HFF-Myc (cell line): ENCODE data around the gene ZNF385B.

ENCODE experiments used
- DNase-seq: peaks from one replicate; pipeline ENCODE4 v3.0.0-alpha.2; 2011; ENCODE audit warnings: low read depth; ENCODE audit errors: extremely low read depth
- H3K4me3 ChIP-seq: replicated peaks from 2 replicates; pipeline ENCODE4 v1.5.1; 2011; ENCODE audit warnings: low read depth, mild to moderate bottlenecking, control low read depth, low read length
- CTCF ChIP-seq: IDR thresholded peaks from 2 replicates; pipeline ENCODE4 v1.5.1; 2012; ENCODE audit warnings: mild to moderate bottlenecking, low read depth, low read length, control low read depth; ENCODE audit errors: missing control alignments

The ZNF385B gene

DNA sequence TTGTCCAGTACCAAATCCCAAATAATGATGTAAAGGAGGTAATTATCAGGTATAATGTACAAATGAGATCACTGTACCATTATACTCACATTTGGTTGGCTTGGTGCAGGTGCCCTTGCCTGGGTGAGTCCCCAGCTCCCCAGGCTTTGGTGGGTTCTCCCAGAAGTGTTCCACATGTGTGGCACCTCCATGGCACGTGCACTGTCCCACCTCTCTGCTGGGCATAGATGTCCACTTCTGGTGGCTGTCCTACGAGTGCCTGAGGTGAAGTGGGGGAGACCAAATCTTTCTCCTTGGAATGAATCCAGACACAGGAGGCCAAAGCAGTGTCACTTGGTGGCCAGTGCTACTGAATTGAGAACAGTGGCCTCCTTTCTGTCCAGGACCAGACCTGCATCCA lies 434.3 kb downstream of the ZNF385B start:
- no peak for TF ChIP-seq CTCF
- DNase-seq = no peak
- H3K4me3 ChIP-seq = no peak overlapping the region

GRCh38 chr2:179424571-179424970 lies 436.8 kb downstream of the ZNF385B start:
- H3K4me3 ChIP-seq = no peak overlapping the region
- DNase-seq = no peak
- no peak for TF ChIP-seq CTCF

GRCh38 chr2:179422037-179422643 lies 439.3 kb downstream of the ZNF385B start:
- DNase-seq = peak; percentile 25
- TF ChIP-seq CTCF = peak; percentile 84
- H3K4me3 ChIP-seq = no peak overlapping the region

GRCh38 chr2:179417436-179417949 lies 443.9 kb downstream of the ZNF385B start:
- no peak overlapping the region for H3K4me3 ChIP-seq
- no peak for DNase-seq
- TF ChIP-seq CTCF = no peak

GRCh38 chr2:179412112-179412511 lies 449.3 kb downstream of the ZNF385B start:
- no peak for TF ChIP-seq CTCF
- no peak for DNase-seq
- no peak overlapping the region for H3K4me3 ChIP-seq

DNA sequence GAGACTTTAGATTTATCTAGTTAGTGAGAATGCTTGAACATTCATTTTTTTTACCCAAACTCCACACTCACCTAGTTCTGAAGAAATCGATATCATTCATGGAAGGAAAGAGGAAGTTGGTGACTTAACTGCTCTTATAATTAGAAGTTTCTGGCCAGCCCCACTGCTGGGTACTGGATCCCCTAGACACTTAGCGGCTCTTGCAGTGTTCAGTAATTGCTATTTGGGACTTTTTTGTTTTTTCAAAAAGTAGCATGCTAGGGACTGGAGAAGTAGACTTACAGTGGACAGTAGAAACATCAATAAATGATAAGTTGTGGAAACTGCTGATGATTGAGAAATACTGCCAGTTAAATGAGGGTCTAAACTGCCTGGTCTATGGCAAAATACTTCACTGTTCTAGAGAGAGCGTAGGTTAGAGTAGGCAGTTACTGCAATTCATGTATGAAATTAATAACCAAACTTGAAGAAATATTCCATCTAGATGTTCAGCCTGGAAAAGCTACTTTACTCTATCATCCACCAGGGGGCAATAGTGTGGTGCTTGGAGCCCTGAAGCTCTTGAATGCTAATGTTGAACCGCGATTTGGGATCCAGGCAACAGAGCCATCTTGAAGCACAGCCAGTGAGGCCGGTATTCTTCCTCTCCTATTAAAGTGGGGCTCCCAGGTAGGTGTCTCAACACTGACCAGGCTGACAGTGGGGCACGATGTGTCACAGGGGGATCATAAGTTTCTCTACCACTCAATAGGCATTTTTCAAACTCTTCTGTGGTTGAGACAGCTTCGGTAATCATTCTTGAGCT lies 450.7 kb downstream of the ZNF385B start:
- peak; percentile 80 for TF ChIP-seq CTCF
- no peak overlapping the region for H3K4me3 ChIP-seq
- DNase-seq = peak; percentile 39

GRCh38 chr2:179403624-179404023 lies 457.8 kb downstream of the ZNF385B start:
- no peak for DNase-seq
- TF ChIP-seq CTCF = no peak
- no peak overlapping the region for H3K4me3 ChIP-seq
